KMS-11 (cell line): ENCODE measurements around the gene PFKP.

Source experiments
- H2AFZ ChIP-seq: fragments of 200-600 bp; sonication (generic); 2 replicates; pipeline ENCODE4 v1.6.1; 2016; ENCODE audit warnings: antibody characterized with exemption, mixed run types, low read depth
- H3K27ac ChIP-seq: fragments of 200-600 bp; sonication (generic); 2 replicates; pipeline ENCODE4 v1.6.1; 2016; ENCODE audit warnings: mild to moderate bottlenecking, mixed run types
- H3K27me3 ChIP-seq: fragments of 200-600 bp; sonication (generic); 2 replicates; pipeline ENCODE4 v1.6.1; 2017; ENCODE audit warnings: mild to moderate bottlenecking, low read depth, mixed run types, moderate library complexity; ENCODE audit not compliant: insufficient read depth
- H3K36me3 ChIP-seq: fragments of 200-600 bp; sonication (generic); 2 replicates; pipeline ENCODE4 v1.6.1; 2017; ENCODE audit warnings: mild to moderate bottlenecking, mixed run types; ENCODE audit not compliant: insufficient read depth
- H3K4me1 ChIP-seq: fragments of 200-600 bp; sonication (generic); 2 replicates; pipeline ENCODE4 v1.6.1; 2016; ENCODE audit warnings: mild to moderate bottlenecking, low read depth, mixed run types; ENCODE audit not compliant: poor library complexity, severe bottlenecking
- H3K4me2 ChIP-seq: fragments of 200-600 bp; sonication (generic); 2 replicates; pipeline ENCODE4 v1.7.0; 2016; ENCODE audit warnings: mild to moderate bottlenecking, mixed run types
- H3K4me3 ChIP-seq: fragments of 200-600 bp; sonication (generic); IDR thresholded peaks from 2 replicates; pipeline ENCODE4 v1.6.1; 2017; ENCODE audit warnings: low read depth, low read length, mixed read lengths; ENCODE audit not compliant: insufficient read depth
- H3K79me2 ChIP-seq: fragments of 200-600 bp; sonication (generic); 2 replicates; pipeline ENCODE4 v1.6.1; 2016; ENCODE audit warnings: low read depth, mixed run types; ENCODE audit not compliant: insufficient read depth
- H3K9ac ChIP-seq: fragments of 200-600 bp; sonication (generic); 2 replicates; pipeline ENCODE4 v1.6.1; 2016; ENCODE audit warnings: mild to moderate bottlenecking, mixed run types
- H4K20me1 ChIP-seq: fragments of 200-600 bp; sonication (generic); 2 replicates; pipeline ENCODE4 v1.6.1; 2016; ENCODE audit warnings: mild to moderate bottlenecking, mixed run types; ENCODE audit not compliant: insufficient read depth
- CTCF ChIP-seq: fragments of 200-600 bp; sonication (generic); conservative IDR thresholded peaks from 2 replicates; pipeline ENCODE4 v1.6.1; 2017; ENCODE audit warnings: low read depth, mild to moderate bottlenecking, antibody characterized with exemption, low read length, moderate library complexity, mixed read lengths

PFKP gene

GRCh38 chr10:3068968-3069737 is 1.8 kb downstream of the PFKP start:
- peak overlapping the region; percentile 91 for H3K4me2 ChIP-seq
- no peaks in the 10 kb centered on the region for H3K27me3 ChIP-seq
- H3K79me2 ChIP-seq: peaks cover 67% of the 10 kb centered on the region
- no peak for TF ChIP-seq CTCF
- H3K9ac ChIP-seq: peak overlapping the region; percentile 97
- H3K27ac ChIP-seq: peak overlapping the region; percentile 83
- no peak overlapping the region for H3K4me3 ChIP-seq
- peaks cover 3% of the 10 kb centered on the region; the same call in 1 of the 2 replicates for H3K36me3 ChIP-seq
- peaks cover 30% of the 10 kb centered on the region for H3K4me1 ChIP-seq
- peak overlapping the region; percentile 83 for H2AFZ ChIP-seq
- peaks cover 34% of the 10 kb centered on the region for H4K20me1 ChIP-seq

- H2AFZ ChIP-seq: no peak overlapping the region
- H3K4me2 ChIP-seq: peak overlapping the region; percentile 91
- peaks cover 74% of the 10 kb centered on the region for H3K79me2 ChIP-seq
- peaks cover 38% of the 10 kb centered on the region for H4K20me1 ChIP-seq
- no peak overlapping the region for H3K4me3 ChIP-seq
- TF ChIP-seq CTCF: no peak
- no peak overlapping the region for H3K9ac ChIP-seq
- H3K4me1 ChIP-seq: peaks cover 30% of the 10 kb centered on the region
- no peak overlapping the region for H3K27ac ChIP-seq
- peaks cover 3% of the 10 kb centered on the region; the same call in 1 of the 2 replicates for H3K36me3 ChIP-seq
- H3K27me3 ChIP-seq: no peaks in the 10 kb centered on the region
Measured at GRCh38 chr10:3069876-3070275, 2.5 kb downstream of the PFKP start.

GRCh38 chr10:3071405-3072198 is 4.3 kb downstream of the PFKP start:
- TF ChIP-seq CTCF: no peak
- Histone ChIP-seq H2AFZ (no peak overlapping the region), H3K27ac (no peak overlapping the region), H3K4me1 (peaks cover 30% of the 10 kb centered on the region), H3K4me2 (no peak overlapping the region), H3K79me2 (peaks cover 91% of the 10 kb centered on the region), H3K36me3 (peaks cover 3% of the 10 kb centered on the region; the same call in 1 of the 2 replicates), H3K9ac (no peak overlapping the region), H4K20me1 (peaks cover 44% of the 10 kb centered on the region), H3K4me3 (no peak overlapping the region), H3K27me3 (no peaks in the 10 kb centered on the region)

- Histone ChIP-seq H3K4me1 (peaks cover 30% of the 10 kb centered on the region), H3K27me3 (no peaks in the 10 kb centered on the region), H3K4me2 (no peak overlapping the region), H4K20me1 (peaks cover 44% of the 10 kb centered on the region), H3K4me3 (no peak overlapping the region), H3K9ac (no peak overlapping the region), H2AFZ (no peak overlapping the region), H3K36me3 (peaks cover 3% of the 10 kb centered on the region; the same call in 1 of the 2 replicates), H3K79me2 (peaks cover 96% of the 10 kb centered on the region), H3K27ac (no peak overlapping the region)
- no peak for TF ChIP-seq CTCF
Measured at GRCh38 chr10:3072641-3073360, 5.5 kb downstream of the PFKP start.
